Smooth muscle cell (in vitro differentiated cells): ENCODE results near the gene DRD4. TPM values are rescaled to one million over a fixed set of nuclear protein-coding genes. Genes with fewer than 3 reads are reported as not detected.

Experiments used
- DNase-seq: peaks from one replicate; lab custom pipeline; 2025; ENCODE audit not compliant: unreplicated experiment; lab: John Stamatoyannopoulos, UW
- H2AFZ ChIP-seq: fragments of 200-600 bp; sonication (generic); 2 replicates; pipeline ENCODE4 v1.6.0; 2016; ENCODE audit warnings: antibody characterized with exemption, low read depth, mild to moderate bottlenecking
- H3F3A ChIP-seq: fragments of 200-600 bp; sonication (generic); 2 replicates; pipeline ENCODE4 v1.6.0; 2017; ENCODE audit warnings: antibody characterized with exemption, low read depth
- H3K27ac ChIP-seq: fragments of 200-600 bp; sonication (generic); 2 replicates; pipeline ENCODE4 v1.5.1; 2016; ENCODE audit warnings: low read depth, mild to moderate bottlenecking
- H3K27me3 ChIP-seq: fragments of 200-600 bp; sonication (generic); 2 replicates; pipeline ENCODE4 v1.6.1; 2016; ENCODE audit warnings: low read depth, mild to moderate bottlenecking
- H3K36me3 ChIP-seq: fragments of 200-600 bp; sonication (generic); 2 replicates; pipeline ENCODE4 v1.5.1; 2016; ENCODE audit warnings: low read depth
- H3K4me1 ChIP-seq: fragments of 200-600 bp; sonication (generic); 2 replicates; pipeline ENCODE4 v1.5.1; 2016; ENCODE audit warnings: low read depth
- H3K4me2 ChIP-seq: fragments of 200-600 bp; sonication (generic); 2 replicates; pipeline ENCODE4 v1.6.0; 2016; ENCODE audit warnings: mild to moderate bottlenecking
- H3K4me3 ChIP-seq: fragments of 200-600 bp; sonication (generic); 2 replicates; pipeline ENCODE4 v1.5.1; 2016; ENCODE audit warnings: mild to moderate bottlenecking
- H3K79me2 ChIP-seq: fragments of 200-600 bp; sonication (generic); 2 replicates; pipeline ENCODE4 v1.6.0; 2016; ENCODE audit warnings: low read depth, mild to moderate bottlenecking
- H3K9ac ChIP-seq: fragments of 200-600 bp; sonication (generic); 2 replicates; pipeline ENCODE4 v1.6.0; 2016; ENCODE audit warnings: low read depth
- H3K9me3 ChIP-seq: fragments of 200-600 bp; sonication (generic); replicated peaks from 2 replicates; pipeline ENCODE4 v1.5.1; 2016; ENCODE audit warnings: low read depth
- H4K20me1 ChIP-seq: fragments of 200-600 bp; sonication (generic); 2 replicates; pipeline ENCODE4 v1.6.0; 2016; ENCODE audit warnings: low read depth
- WGBS: methylation state at CpG from one replicate; pipeline ENCODE4 v1.1.7; 2016; ENCODE audit warnings: low lambda C conversion rate; 5-methylcytosine and 5-hydroxymethylcytosine counted together
- polyA plus RNA-seq: library from polyadenylated mRNA; unstranded; fragments of >200 nt; fragmentation: Nextera tagmentation; extraction: Ambion mirVana; gene quantifications from 2 replicates; pipeline ENCODE4 v1.2.1, GENCODE V29; 2016
- total RNA-seq: library from RNA; depleted of rRNA; stranded (reverse); fragments of >200 nt; gene quantifications from 2 replicates; pipeline ENCODE4 v1.2.3, GENCODE V29; 2014
- TF ChIP-seq, protein P1 (sequence below): fragments of 200-600 bp; sonication (generic); IDR thresholded peaks from 2 replicates; pipeline ENCODE4 v1.5.1; 2017; ENCODE audit warnings: borderline replicate concordance, mild to moderate bottlenecking, antibody characterized with exemption; ENCODE audit not compliant: insufficient read depth, poor library complexity, severe bottlenecking

DRD4 gene
- total and polyA plus RNA-seq, 2 experiments from 2014 or later, result 2.7 TPM; not detected in 1

DNA sequence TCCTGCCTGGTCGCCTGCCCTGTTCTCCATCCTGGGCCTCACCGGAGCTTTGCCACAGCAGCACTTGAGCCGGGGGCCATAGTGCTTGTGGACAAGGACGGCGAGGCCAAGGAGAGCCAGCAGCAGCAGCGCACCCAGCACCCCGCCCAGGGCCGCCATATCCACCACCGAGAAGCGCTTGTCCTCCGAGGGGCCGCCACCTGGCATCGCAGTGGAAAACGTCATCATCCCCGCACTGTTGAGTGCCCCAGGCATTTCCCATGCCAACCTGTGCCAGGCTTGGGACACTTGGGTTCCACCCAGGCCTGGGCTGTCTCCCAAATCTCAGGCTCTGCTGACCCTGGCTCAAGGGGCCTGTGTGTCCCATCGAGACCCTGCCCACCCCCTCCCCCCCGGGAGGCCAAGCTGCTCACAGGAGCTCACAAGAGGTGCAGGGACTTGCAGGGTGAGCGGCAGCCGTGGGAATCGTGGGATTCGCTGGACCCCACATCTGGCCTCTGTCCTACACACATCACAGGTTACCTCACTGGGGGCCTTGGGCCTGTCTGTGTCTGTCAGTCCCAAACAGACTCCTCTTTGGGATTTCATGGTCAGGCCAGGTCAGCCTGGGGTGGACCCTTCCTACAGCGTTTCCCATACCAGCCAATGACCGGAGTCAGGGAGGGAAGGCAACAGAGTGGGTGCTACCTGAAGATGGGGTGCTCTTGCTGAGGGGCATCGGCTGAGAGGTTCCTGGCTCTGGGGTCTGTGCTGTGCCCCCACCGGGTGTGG lies 19.0 kb upstream of the DRD4 start:
- no peak overlapping the region for H3K9ac ChIP-seq
- H3K4me1 ChIP-seq, result peaks cover 7% of the 10 kb centered on the region
- H3F3A ChIP-seq, result peaks cover 8% of the 10 kb centered on the region
- no peaks in the 10 kb centered on the region for H3K27me3 ChIP-seq
- TF ChIP-seq, protein P1, sequence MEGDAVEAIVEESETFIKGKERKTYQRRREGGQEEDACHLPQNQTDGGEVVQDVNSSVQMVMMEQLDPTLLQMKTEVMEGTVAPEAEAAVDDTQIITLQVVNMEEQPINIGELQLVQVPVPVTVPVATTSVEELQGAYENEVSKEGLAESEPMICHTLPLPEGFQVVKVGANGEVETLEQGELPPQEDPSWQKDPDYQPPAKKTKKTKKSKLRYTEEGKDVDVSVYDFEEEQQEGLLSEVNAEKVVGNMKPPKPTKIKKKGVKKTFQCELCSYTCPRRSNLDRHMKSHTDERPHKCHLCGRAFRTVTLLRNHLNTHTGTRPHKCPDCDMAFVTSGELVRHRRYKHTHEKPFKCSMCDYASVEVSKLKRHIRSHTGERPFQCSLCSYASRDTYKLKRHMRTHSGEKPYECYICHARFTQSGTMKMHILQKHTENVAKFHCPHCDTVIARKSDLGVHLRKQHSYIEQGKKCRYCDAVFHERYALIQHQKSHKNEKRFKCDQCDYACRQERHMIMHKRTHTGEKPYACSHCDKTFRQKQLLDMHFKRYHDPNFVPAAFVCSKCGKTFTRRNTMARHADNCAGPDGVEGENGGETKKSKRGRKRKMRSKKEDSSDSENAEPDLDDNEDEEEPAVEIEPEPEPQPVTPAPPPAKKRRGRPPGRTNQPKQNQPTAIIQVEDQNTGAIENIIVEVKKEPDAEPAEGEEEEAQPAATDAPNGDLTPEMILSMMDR, result no peak
- no peak overlapping the region for H2AFZ ChIP-seq
- H3K4me2 ChIP-seq, result no peak overlapping the region
- no peaks in the 10 kb centered on the region for H3K9me3 ChIP-seq
- no peak overlapping the region for H3K4me3 ChIP-seq
- 96% methylated on average over 25 of the region's 25 CpGs for WGBS
- no peak overlapping the region for H3K27ac ChIP-seq
- no peak for DNase-seq
- no peaks in the 10 kb centered on the region for H3K36me3 ChIP-seq
- peaks cover 41% of the 10 kb centered on the region for H4K20me1 ChIP-seq
- no peaks in the 10 kb centered on the region for H3K79me2 ChIP-seq

DNA sequence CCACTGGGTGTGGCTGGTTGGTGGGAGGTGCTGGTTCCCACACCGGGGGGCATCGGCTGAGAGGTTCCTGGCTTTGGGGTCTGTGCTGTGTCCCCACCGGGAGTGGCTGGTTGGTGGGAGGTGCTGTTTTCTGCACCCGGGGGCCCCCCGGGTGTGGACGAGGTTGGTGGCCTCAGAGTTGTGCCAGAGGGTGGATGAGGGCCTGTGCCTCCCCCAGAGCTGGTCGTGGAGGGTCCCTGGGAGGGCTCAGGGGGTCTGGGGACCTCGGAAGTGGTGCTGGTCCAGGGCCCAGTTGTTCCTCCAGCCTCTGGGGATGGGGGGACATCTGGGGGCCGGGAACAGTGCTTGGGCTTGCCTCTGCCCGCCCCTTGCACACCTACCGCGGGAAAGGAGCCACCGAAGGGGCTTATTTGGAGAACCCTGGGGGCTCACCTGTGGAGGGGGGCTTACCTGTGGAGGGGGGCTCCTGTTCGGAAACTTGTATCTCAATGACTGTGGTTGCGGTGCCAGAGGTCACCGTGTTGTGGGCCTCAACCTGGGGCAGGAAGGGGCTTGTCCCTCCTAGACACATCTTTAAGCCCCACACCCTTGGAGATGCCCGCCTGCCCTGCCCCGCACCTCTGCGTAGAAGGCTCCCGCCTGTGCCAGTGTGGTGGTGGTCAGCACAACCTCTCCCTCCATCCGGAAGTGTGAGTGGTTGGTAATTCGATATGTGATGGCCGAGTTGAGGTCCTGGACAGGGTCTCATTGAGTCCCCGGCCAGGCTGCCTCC lies 18.0 kb upstream of the DRD4 start:
- Histone ChIP-seq H3K4me1 (peaks cover 7% of the 10 kb centered on the region), H3K27me3 (no peaks in the 10 kb centered on the region), H4K20me1 (peaks cover 34% of the 10 kb centered on the region), H3K36me3 (no peaks in the 10 kb centered on the region), H3K9me3 (no peaks in the 10 kb centered on the region), H3K4me2 (no peak overlapping the region), H3K4me3 (no peak overlapping the region), H3K27ac (no peak overlapping the region), H3K9ac (no peak overlapping the region), H3K79me2 (no peaks in the 10 kb centered on the region), H2AFZ (no peak overlapping the region), H3F3A (peaks cover 8% of the 10 kb centered on the region)
- DNase-seq, result no peak
- TF ChIP-seq, protein P1, result no peak
- WGBS, result 96% methylated on average over 24 of the region's 24 CpGs

DNA sequence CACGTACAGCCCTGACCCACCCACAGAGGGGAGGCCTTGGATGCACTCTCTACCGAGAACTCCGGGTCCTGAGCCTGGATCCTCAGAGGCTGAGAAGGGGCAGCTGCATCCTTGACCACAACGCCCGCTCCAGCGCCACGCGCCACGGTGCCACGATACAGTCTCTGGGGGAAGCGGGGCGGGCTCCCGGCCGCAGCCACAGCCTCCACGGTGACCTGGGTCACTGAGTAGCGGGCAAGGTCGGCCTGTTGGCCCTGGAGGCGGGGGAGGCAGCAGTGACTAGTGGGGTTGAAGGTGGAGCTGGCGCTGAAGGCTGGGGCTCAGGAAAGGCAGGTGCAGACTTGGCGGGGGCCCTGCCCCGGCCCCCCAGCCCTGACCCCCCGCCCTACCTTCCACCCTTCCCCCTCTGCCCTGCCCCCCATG lies 17.4 kb upstream of the DRD4 start:
- no peaks in the 10 kb centered on the region for H3K27me3 ChIP-seq
- H4K20me1 ChIP-seq, result peaks cover 34% of the 10 kb centered on the region
- no peak overlapping the region for H3K4me2 ChIP-seq
- H3K9ac ChIP-seq, result no peak overlapping the region
- H3K79me2 ChIP-seq, result no peaks in the 10 kb centered on the region
- TF ChIP-seq, protein P1, result no peak
- no peak for DNase-seq
- no peak overlapping the region for H3K4me3 ChIP-seq
- H3K4me1 ChIP-seq, result peaks cover 7% of the 10 kb centered on the region
- WGBS, result 99% methylated on average over 11 of the region's 22 CpGs
- H3K9me3 ChIP-seq, result no peaks in the 10 kb centered on the region
- peaks cover 2% of the 10 kb centered on the region for H3F3A ChIP-seq
- no peaks in the 10 kb centered on the region for H3K36me3 ChIP-seq
- H2AFZ ChIP-seq, result no peak overlapping the region
- H3K27ac ChIP-seq, result no peak overlapping the region
